B cell (primary cell): Measurements from ENCODE around the gene PRODH2.

ENCODE experiments used
- EZH2 ChIP-seq: IDR thresholded peaks from 2 replicates; pipeline ENCODE4 v1.6.1; 2012; ENCODE audit warnings: borderline replicate concordance, low read depth, mild to moderate bottlenecking, moderate library complexity, low read length; ENCODE audit not compliant: insufficient read depth, poor library complexity, severe bottlenecking
- TF ChIP-seq, protein P1 (sequence below): fragments of 200-600 bp; IDR thresholded peaks from one replicate; pipeline ENCODE4 v1.8.0; 2022; ENCODE audit warnings: antibody characterized with exemption, mild to moderate bottlenecking

DNA sequence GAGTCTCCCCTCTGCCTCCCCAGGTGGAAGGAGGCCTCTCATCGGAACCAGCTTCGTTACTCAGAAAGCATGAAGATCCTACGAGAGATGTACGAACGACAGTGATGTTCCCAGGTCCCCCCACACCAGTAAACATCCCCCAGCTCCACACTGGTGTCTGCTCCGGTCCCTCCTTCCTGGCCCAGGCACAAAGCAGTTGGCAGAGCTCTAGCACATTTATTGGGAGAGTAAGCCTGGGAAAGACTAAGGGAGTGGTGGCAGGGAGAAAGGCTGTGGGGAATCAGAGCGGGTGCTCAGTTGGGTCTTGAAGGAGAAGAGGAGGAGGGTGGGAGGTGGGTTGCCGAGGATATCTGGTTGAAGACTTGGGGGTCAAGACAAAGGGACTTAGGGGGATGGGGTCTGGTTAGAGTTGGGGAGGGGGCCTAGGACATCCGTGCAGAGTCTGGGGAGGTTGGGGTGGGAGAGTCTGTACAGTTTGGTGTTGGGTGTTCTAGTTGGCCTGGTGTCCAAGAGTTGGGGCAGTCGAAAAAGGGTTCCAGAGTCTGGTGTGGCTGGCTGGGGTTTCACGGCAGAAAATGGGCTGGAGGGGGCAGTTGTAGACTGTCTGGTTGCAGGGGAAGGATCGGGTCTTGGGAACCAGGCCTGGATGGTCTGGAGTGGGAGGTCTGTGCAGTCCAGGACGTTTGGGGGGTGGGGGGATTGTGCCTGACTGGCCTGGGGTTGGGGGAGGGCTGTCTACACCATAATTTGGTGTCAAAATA lies 58.1 kb downstream of the PRODH2 start:
- TF ChIP-seq, protein P1, sequence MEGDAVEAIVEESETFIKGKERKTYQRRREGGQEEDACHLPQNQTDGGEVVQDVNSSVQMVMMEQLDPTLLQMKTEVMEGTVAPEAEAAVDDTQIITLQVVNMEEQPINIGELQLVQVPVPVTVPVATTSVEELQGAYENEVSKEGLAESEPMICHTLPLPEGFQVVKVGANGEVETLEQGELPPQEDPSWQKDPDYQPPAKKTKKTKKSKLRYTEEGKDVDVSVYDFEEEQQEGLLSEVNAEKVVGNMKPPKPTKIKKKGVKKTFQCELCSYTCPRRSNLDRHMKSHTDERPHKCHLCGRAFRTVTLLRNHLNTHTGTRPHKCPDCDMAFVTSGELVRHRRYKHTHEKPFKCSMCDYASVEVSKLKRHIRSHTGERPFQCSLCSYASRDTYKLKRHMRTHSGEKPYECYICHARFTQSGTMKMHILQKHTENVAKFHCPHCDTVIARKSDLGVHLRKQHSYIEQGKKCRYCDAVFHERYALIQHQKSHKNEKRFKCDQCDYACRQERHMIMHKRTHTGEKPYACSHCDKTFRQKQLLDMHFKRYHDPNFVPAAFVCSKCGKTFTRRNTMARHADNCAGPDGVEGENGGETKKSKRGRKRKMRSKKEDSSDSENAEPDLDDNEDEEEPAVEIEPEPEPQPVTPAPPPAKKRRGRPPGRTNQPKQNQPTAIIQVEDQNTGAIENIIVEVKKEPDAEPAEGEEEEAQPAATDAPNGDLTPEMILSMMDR: no peak
- TF ChIP-seq EZH2: no peak
